Keratinocyte (primary cell): Measurements from ENCODE around the gene SHOC1.

ENCODE experiments used
- CTCF ChIP-seq, 3 experiments: IDR thresholded peaks in 1 of 3; conservative IDR thresholded peaks in 1 of 3; optimal IDR thresholded peaks in 1 of 3; 2 replicates in 2 of 3; 3 replicates in 1 of 3; pipeline versions ENCODE3 to v1.5.1; 2011; ENCODE audit warnings: low read length in 3 of 3, mild to moderate bottlenecking in 3 of 3, moderate library complexity in 2 of 3, control low read depth in 1 of 3, inconsistent platforms in 1 of 3; ENCODE audit not compliant: insufficient read depth in 2 of 3; ENCODE audit errors: extremely low read depth in 1 of 3
- EZH2 ChIP-seq: IDR thresholded peaks from one replicate; pipeline ENCODE4 v1.6.1; 2012; ENCODE audit warnings: inconsistent platforms, mild to moderate bottlenecking, low read length, moderate library complexity

GRCh38 chr9:111798786-111799185, 4.0 kb upstream of the SHOC1 start:
- TF ChIP-seq CTCF (optimal IDR thresholded peaks at IDR 0.05 in 1 of 3, IDR thresholded peaks at IDR 0.05 in 1 of 3, conservative IDR thresholded peaks at IDR 0.05 in 1 of 3; ENCODE audit: extremely low read depth in 1 of 3, insufficient read depth in 2 of 3, low read length in 3 of 3) = no peak
- no peak for TF ChIP-seq EZH2
